Colonic mucosa (tissue), 4 donors: ENCODE data around the gene PLXNA1. TPM values are rescaled to one million over a fixed set of nuclear protein-coding genes. Genes with fewer than 3 reads are reported as not detected.

Experiments
- DNase-seq: peaks from one replicate; pipeline ENCODE4 v3.0.0-alpha.2; 2020
- H3K27ac ChIP-seq: fragments of 200-600 bp; one replicate; pipeline ENCODE4 v1.8.0; 2021
- H3K27me3 ChIP-seq: fragments of 200-600 bp; one replicate; pipeline ENCODE4 v1.8.0; 2021
- H3K36me3 ChIP-seq: fragments of 200-600 bp; one replicate; pipeline ENCODE4 v1.8.0; 2021
- H3K4me1 ChIP-seq: fragments of 200-600 bp; one replicate; pipeline ENCODE4 v1.8.0; 2021; ENCODE audit warnings: mild to moderate bottlenecking
- H3K4me3 ChIP-seq: fragments of 200-600 bp; one replicate; pipeline ENCODE4 v1.8.0; 2021
- H3K9ac ChIP-seq, 2 donors: one replicate each; pipeline ENCODE4 v1.7.0; 2013; ENCODE audit warnings: control low read depth in 2 of 2, low read depth in 2 of 2, low read length in 2 of 2
- H3K9me3 ChIP-seq: fragments of 200-600 bp; one replicate; pipeline ENCODE4 v1.8.0; 2021
- intact Hi-C: fragments of 100-400 bp; cut with DNase I; formaldehyde crosslinking; loops from one replicate; pipeline ENCODE4 v1.14.1; 2022
- total RNA-seq, 2 donors: library from RNA; stranded (reverse); fragmentation: NEBNext Ultra II Directional in 1 of 2; extraction: Animal tissue kit (Norgen Biotek cat#: 25700) in 1 of 2; gene quantifications; one replicate each; pipeline ENCODE4 v1.2.1, GENCODE V29; 2021
- TF ChIP-seq, protein P1 (sequence below): fragments of 200-600 bp; IDR thresholded peaks from one replicate; pipeline ENCODE4 v1.8.0; 2022; ENCODE audit warnings: antibody characterized with exemption, mild to moderate bottlenecking
- donor health status: healthy.
- donor health status: DM: no; HTN: no; CAD: no.
- donor health status: DM: no; HTN: no; CAD: no.

The PLXNA1 gene
- total RNA-seq, 2 donors from 2014 or later, result 16.0 to 19.3 TPM

DNA sequence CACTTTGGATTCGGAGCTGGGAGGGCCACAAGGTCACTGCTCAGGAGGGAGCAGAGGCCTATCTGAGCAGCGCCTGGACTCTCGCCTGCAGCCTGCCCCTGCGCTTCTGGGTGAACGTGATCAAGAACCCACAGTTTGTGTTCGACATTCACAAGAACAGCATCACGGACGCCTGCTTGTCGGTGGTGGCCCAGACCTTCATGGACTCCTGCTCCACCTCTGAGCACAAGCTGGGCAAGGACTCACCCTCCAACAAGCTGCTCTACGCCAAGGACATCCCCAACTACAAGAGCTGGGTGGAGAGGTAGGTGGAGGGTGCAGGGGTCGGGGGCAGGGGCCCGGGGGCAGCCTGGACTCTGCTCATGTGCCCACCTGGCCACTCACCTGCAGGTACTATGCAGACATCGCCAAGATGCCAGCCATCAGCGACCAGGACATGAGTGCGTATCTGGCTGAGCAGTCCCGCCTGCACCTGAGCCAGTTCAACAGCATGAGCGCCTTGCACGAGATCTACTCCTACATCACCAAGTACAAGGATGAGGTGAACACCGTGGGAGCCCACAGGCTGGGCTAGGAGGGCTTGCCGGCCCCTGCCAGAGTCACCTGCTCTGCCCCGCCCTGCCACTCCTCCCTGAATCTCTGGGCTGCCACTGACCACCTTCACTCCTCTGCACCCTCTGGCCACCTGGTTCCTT lies 49.5 kb downstream of the PLXNA1 start:
- H3K4me3 ChIP-seq, result no peak overlapping the region
- no peak for DNase-seq
- no peaks in the 10 kb centered on the region for H3K9me3 ChIP-seq
- H3K27me3 ChIP-seq, result no peaks in the 10 kb centered on the region
- TF ChIP-seq, protein P1, sequence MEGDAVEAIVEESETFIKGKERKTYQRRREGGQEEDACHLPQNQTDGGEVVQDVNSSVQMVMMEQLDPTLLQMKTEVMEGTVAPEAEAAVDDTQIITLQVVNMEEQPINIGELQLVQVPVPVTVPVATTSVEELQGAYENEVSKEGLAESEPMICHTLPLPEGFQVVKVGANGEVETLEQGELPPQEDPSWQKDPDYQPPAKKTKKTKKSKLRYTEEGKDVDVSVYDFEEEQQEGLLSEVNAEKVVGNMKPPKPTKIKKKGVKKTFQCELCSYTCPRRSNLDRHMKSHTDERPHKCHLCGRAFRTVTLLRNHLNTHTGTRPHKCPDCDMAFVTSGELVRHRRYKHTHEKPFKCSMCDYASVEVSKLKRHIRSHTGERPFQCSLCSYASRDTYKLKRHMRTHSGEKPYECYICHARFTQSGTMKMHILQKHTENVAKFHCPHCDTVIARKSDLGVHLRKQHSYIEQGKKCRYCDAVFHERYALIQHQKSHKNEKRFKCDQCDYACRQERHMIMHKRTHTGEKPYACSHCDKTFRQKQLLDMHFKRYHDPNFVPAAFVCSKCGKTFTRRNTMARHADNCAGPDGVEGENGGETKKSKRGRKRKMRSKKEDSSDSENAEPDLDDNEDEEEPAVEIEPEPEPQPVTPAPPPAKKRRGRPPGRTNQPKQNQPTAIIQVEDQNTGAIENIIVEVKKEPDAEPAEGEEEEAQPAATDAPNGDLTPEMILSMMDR, result no peak
- no peak overlapping the region for H3K27ac ChIP-seq
- intact Hi-C loops, result no loop called here
- H3K9ac ChIP-seq, result no peak overlapping the region
- peaks cover 6% of the 10 kb centered on the region for H3K36me3 ChIP-seq
- H3K4me1 ChIP-seq, result peaks cover 23% of the 10 kb centered on the region

Other genes with a start within 250 kb of the PLXNA1 start
- not detected for gene PRR23E, start 210.0 kb downstream of the PLXNA1 start, total RNA-seq